Breast epithelium (tissue), 3 donors: ENCODE measurements around the gene MTMR2.

ENCODE experiments used
- POLR2A ChIP-seq: fragments of 450-650 bp; IDR thresholded peaks from one replicate; pipeline ENCODE4 v1.6.1; 2016; ENCODE audit warnings: antibody characterized with exemption, mild to moderate bottlenecking, moderate library complexity
- POLR2AphosphoS5 ChIP-seq, 3 donors: sonication (generic); formaldehyde crosslinking; IDR thresholded peaks; one replicate each; pipeline ENCODE4 v1.6.1; 2017; ENCODE audit warnings: antibody characterized with exemption in 3 of 3
- TF ChIP-seq, protein P1 (sequence below), 3 donors: fragments of 450-650 bp; IDR thresholded peaks; one replicate each; pipeline ENCODE4 v1.5.1; 2016 to 2017; ENCODE audit warnings: antibody characterized with exemption in 3 of 3, mild to moderate bottlenecking in 3 of 3, moderate library complexity in 3 of 3

DNA sequence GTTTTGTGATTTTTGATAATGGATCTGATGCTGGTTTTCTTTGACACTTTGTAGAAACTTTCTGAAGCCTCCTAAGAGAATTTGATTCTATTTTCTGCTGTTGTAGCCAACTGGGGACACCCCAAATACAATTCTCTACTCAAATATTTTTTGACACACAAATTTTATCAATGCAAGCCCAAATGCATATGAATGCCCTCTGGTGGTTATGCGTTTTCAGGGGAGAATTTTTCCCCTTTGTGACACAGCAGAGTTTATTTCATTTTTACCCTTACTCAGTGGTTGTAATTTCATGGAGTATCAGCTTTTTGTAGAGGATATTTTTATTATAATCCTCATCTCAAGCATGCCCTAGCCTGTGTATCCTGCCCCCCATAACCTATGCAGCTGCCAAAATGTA is 44.7 kb upstream of the MTMR2 start:
- no peak for TF ChIP-seq POLR2AphosphoS5 (IDR thresholded peaks at IDR 0.05)
- TF ChIP-seq POLR2A: no peak
- TF ChIP-seq, protein P1, sequence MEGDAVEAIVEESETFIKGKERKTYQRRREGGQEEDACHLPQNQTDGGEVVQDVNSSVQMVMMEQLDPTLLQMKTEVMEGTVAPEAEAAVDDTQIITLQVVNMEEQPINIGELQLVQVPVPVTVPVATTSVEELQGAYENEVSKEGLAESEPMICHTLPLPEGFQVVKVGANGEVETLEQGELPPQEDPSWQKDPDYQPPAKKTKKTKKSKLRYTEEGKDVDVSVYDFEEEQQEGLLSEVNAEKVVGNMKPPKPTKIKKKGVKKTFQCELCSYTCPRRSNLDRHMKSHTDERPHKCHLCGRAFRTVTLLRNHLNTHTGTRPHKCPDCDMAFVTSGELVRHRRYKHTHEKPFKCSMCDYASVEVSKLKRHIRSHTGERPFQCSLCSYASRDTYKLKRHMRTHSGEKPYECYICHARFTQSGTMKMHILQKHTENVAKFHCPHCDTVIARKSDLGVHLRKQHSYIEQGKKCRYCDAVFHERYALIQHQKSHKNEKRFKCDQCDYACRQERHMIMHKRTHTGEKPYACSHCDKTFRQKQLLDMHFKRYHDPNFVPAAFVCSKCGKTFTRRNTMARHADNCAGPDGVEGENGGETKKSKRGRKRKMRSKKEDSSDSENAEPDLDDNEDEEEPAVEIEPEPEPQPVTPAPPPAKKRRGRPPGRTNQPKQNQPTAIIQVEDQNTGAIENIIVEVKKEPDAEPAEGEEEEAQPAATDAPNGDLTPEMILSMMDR (IDR thresholded peaks at IDR 0.05): no peak
